CD4-positive, alpha-beta T cell (primary cell): ENCODE measurements around the gene LCAT. TPM values are rescaled to one million over a fixed set of nuclear protein-coding genes. Genes with fewer than 3 reads are reported as not detected.

Source experiments
- ATAC-seq: fragments of 200-7000 bp; cut with Tn5 transposase; one replicate; pipeline ENCODE4 v1.10.0; 2022; ENCODE audit warnings: mild to moderate bottlenecking; ENCODE audit not compliant: poor library complexity
- CTCF ChIA-PET: fragments of 350-600 bp; sonication (Branson Sonifier 250); formaldehyde crosslinking; loops from one replicate; lab custom pipeline; 2021; ENCODE audit warnings: antibody characterized with exemption, inconsistent platforms; lab: Charles Lee
- POLR2A ChIA-PET: fragments of 350-600 bp; sonication (Branson Sonifier 250); formaldehyde crosslinking; loops from one replicate; lab custom pipeline; 2021; ENCODE audit warnings: antibody characterized with exemption, inconsistent platforms; lab: Charles Lee
- DNase-seq, 14 experiments: peaks; one replicate each; pipeline ENCODE4 v3.0.0-alpha.2; 2013 to 2020; ENCODE audit warnings: mixed read lengths in 2 of 14
- H3K27ac ChIP-seq, 2 donors: one replicate each; pipeline versions ENCODE4 v1.5.1 to v1.7.0; 2013; ENCODE audit warnings: low read length in 2 of 2, low read depth in 1 of 2, mild to moderate bottlenecking in 1 of 2
- H3K27me3 ChIP-seq, 2 experiments: 1 replicate in 1 of 2; 2 replicates in 1 of 2; pipeline versions ENCODE4 v1.6.1 to v1.7.0; 2013; ENCODE audit warnings: low read length in 2 of 2, control low read depth in 1 of 2, mild to moderate bottlenecking in 1 of 2, moderate library complexity in 1 of 2; ENCODE audit not compliant: insufficient read depth in 2 of 2, control insufficient read depth in 1 of 2
- H3K36me3 ChIP-seq: one replicate; pipeline ENCODE4 v1.6.1; 2013; ENCODE audit warnings: low read length, control low read depth; ENCODE audit not compliant: insufficient read depth
- H3K4me1 ChIP-seq: one replicate; pipeline ENCODE4 v1.6.1; 2013; ENCODE audit warnings: low read length, control low read depth; ENCODE audit not compliant: insufficient read depth
- H3K4me3 ChIP-seq: one replicate; pipeline ENCODE4 v1.5.1; 2013; ENCODE audit warnings: mild to moderate bottlenecking, low read length, moderate library complexity
- H3K9me3 ChIP-seq, 2 experiments: 1 replicate in 1 of 2; 2 replicates in 1 of 2; pipeline versions ENCODE4 v1.6.1 to v1.7.0; 2013; ENCODE audit warnings: low read length in 2 of 2, mild to moderate bottlenecking in 2 of 2, control low read depth in 1 of 2, moderate library complexity in 1 of 2; ENCODE audit not compliant: control insufficient read depth in 1 of 2, insufficient read depth in 1 of 2
- H3K27ac Mint-ChIP-seq: one replicate; pipeline ENCODE4 v1.8.0; 2020; ENCODE audit warnings: mixed read lengths
- H3K27me3 Mint-ChIP-seq: one replicate; pipeline ENCODE4 v1.8.0; 2021; ENCODE audit warnings: mixed read lengths
- H3K36me3 Mint-ChIP-seq: one replicate; pipeline ENCODE4 v1.8.0; 2021; ENCODE audit warnings: low read depth, mixed read lengths
- H3K4me1 Mint-ChIP-seq: one replicate; pipeline ENCODE4 v1.8.0; 2021; ENCODE audit warnings: low read depth, mixed read lengths
- H3K4me3 Mint-ChIP-seq: one replicate; pipeline ENCODE4 v1.8.0; 2020; ENCODE audit warnings: mild to moderate bottlenecking, mixed read lengths
- H3K9me3 Mint-ChIP-seq: one replicate; pipeline ENCODE4 v1.8.0; 2020; ENCODE audit warnings: mixed read lengths
- CTCF ChIP-seq: fragments of 200-600 bp; IDR thresholded peaks from one replicate; pipeline ENCODE4 v1.8.0; 2022; ENCODE audit warnings: antibody characterized with exemption, mild to moderate bottlenecking
- intact Hi-C, 2 experiments: fragments of 100-400 bp; cut with DNase I in 1 of 2; cut with micrococcal nuclease in 1 of 2; formaldehyde crosslinking; loops; one replicate each; pipeline versions ENCODE4 v1.15.1 to v1.9.0; 2023 to 2025; cut with DNase I, micrococcal nuclease
- total RNA-seq, 174 experiments: library from RNA in 2 of 174; stranded (reverse) in 2 of 174; gene quantifications; one replicate each; pipeline ENCODE4 v1.2.3 and lab custom pipeline; 2021 to 2026

LCAT gene
- total RNA-seq, 2 experiments from 2014 or later = 5.9 to 6.3 TPM

- Histone ChIP-seq H3K36me3 (peaks cover 45% of the 10 kb centered on the region), H3K27ac (no peak overlapping the region), H3K4me3 (no peak overlapping the region), H3K27me3 (no peaks in the 10 kb centered on the region), H3K9me3 (no peaks in the 10 kb centered on the region), H3K4me1 (peaks cover 10% of the 10 kb centered on the region)
- DNase-seq (no peak), ATAC-seq (no peak)
- no peaks in the 10 kb centered on the region for H3K9me3 Mint-ChIP-seq
- no peak overlapping the region for H3K27ac Mint-ChIP-seq
- peaks cover 20% of the 10 kb centered on the region for H3K36me3 Mint-ChIP-seq
- no peak for TF ChIP-seq CTCF
- H3K4me1 Mint-ChIP-seq = peaks cover 8% of the 10 kb centered on the region
- intact Hi-C loops = no loop called here
- ChIA-PET CTCF (no interaction called here), POLR2A (interaction anchor here (1.2 kb wide), 1 partner anchor 12 kb away, joined by 5 read pairs; the partner anchor contains the start of gene PSMB10)
- H3K27me3 Mint-ChIP-seq = no peaks in the 10 kb centered on the region
- H3K4me3 Mint-ChIP-seq = no peak overlapping the region
Observed at GRCh38 chr16:67923414-67924116, 20.4 kb downstream of the LCAT start.

DNA sequence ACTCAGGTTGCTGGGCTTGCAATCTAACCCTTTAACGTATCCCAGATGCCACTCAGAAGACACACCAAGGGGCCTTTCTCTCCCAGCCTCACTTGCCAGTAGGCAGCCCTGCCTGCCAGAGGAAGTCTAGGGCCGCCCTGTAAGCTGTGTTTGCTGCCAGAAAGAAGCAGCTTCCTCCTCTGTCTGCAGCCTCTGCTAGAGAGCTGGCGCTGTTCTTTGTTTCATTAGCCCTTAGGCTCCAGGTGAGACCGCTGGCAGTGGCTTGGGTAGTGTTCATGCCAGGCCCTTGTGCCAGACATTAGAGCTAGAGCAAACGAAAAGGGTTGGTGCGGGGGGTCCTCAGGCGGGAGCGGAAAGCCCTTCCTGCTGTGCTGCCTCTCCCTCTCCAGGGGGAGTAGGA is 21.2 kb downstream of the LCAT start:
- H3K27ac ChIP-seq = no peak overlapping the region
- ChIA-PET CTCF (interaction anchor here (1.2 kb wide), 1 partner anchor 106 kb away, joined by 5 read pairs; no protein-coding TSS in a partner anchor), POLR2A (interaction anchor here (1.2 kb wide), 1 partner anchor 13 kb away, joined by 5 read pairs; the partner anchor contains the start of gene PSMB10)
- peaks cover 4% of the 10 kb centered on the region for H3K4me1 ChIP-seq
- H3K9me3 Mint-ChIP-seq = no peaks in the 10 kb centered on the region
- peaks cover 43% of the 10 kb centered on the region for H3K36me3 ChIP-seq
- H3K27ac Mint-ChIP-seq = peak overlapping the region; percentile 33
- H3K36me3 Mint-ChIP-seq = peaks cover 20% of the 10 kb centered on the region
- intact Hi-C loops = no loop called here
- H3K4me1 Mint-ChIP-seq = peaks cover 5% of the 10 kb centered on the region
- TF ChIP-seq CTCF = no peak
- no peak overlapping the region for H3K4me3 Mint-ChIP-seq
- ATAC-seq = no peak
- no peaks in the 10 kb centered on the region for H3K9me3 ChIP-seq
- H3K27me3 Mint-ChIP-seq = no peaks in the 10 kb centered on the region
- H3K4me3 ChIP-seq = no peak overlapping the region
- no peaks in the 10 kb centered on the region for H3K27me3 ChIP-seq
- no peak for DNase-seq

- Mint-ChIP-seq H3K27me3 (no peaks in the 10 kb centered on the region), H3K9me3 (no peaks in the 10 kb centered on the region), H3K4me3 (no peak overlapping the region), H3K36me3 (peaks cover 25% of the 10 kb centered on the region), H3K27ac (peak overlapping the region; percentile 33), H3K4me1 (peaks cover 10% of the 10 kb centered on the region)
- intact Hi-C loops = no loop called here
- TF ChIP-seq CTCF = no peak
- no peaks in the 10 kb centered on the region for H3K9me3 ChIP-seq
- H3K36me3 ChIP-seq = peaks cover 43% of the 10 kb centered on the region
- no peaks in the 10 kb centered on the region for H3K27me3 ChIP-seq
- H3K27ac ChIP-seq = no peak overlapping the region
- no peak overlapping the region for H3K4me3 ChIP-seq
- H3K4me1 ChIP-seq = peaks cover 8% of the 10 kb centered on the region
- POLR2A ChIA-PET = no interaction called here
- no peak for DNase-seq
- no peak for ATAC-seq
- CTCF ChIA-PET = interaction anchor here (1.2 kb wide), 1 partner anchor 106 kb away, joined by 5 read pairs; no protein-coding TSS in a partner anchor
Observed at GRCh38 chr16:67922221-67922620, 21.7 kb downstream of the LCAT start.
